T47D (cell line): Measurements from ENCODE around the gene KBTBD4.
A peak's percentile ranks its signal among the peaks of the same experiment; 100 is the strongest.

ENCODE experiments used
- DNase-seq, 2 experiments: peaks; one replicate each; pipeline versions ENCODE4 v3.0.0 to v3.0.0-alpha.2; 2011 to 2012; ENCODE audit warnings: low read depth in 1 of 2, low spot score in 1 of 2
- JUND ChIP-seq: IDR thresholded peaks from 2 replicates; pipeline ENCODE4 v1.6.1; 2012; ENCODE audit warnings: low read depth
- in situ Hi-C: cut with HindIII; loops from 2 replicates; pipeline ENCODE4 v1.10.0; 2016; ENCODE audit warnings: low sequenced_read_pairs, low pct_unique_long_range_greater_than_20kb

The KBTBD4 gene

DNA sequence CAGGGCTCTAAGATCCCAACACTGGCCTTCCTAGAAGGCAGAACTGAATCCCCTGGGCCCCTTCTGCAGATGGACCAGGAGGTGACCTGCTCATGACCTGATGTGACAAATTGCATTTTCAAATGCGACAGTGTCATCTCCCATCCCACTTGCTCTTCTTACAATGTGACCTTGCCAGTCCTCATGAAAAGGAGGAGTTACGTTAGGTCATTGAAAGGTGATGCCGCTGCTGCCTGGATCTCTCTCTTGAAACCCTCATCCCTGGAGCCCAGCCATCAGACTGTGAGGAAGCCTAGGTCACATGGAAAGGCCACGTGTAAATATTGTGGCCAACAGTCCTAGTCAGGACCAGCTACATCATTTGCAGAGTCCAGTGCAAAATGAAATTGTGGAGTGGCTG lies 21.1 kb upstream of the KBTBD4 start:
- in situ Hi-C loops: no loop called here
- no peak for TF ChIP-seq JUND
- DNase-seq: peak in 1 of 2 experiments; percentile 20

DNA sequence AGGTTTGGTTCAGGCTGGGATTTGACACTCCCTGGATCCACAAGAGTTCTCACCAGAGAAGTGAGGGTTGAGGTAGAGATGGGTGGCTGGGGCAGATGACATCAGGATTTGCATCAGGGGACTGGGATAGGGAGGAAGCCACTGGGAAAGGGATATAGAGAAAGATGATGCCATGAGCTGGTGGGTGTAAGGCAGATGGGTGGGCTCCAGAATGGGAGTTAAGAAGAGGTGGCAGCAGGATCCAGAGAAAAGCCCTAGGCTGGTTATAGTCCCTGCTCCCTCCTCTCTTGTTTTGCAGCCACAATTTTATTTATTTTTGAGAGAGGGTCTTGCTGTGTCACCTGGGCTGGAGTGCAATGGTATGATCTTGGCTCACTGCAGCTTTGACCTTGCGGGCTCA lies 17.2 kb upstream of the KBTBD4 start:
- in situ Hi-C loops: no loop called here
- no peak for DNase-seq
- no peak for TF ChIP-seq JUND

DNA sequence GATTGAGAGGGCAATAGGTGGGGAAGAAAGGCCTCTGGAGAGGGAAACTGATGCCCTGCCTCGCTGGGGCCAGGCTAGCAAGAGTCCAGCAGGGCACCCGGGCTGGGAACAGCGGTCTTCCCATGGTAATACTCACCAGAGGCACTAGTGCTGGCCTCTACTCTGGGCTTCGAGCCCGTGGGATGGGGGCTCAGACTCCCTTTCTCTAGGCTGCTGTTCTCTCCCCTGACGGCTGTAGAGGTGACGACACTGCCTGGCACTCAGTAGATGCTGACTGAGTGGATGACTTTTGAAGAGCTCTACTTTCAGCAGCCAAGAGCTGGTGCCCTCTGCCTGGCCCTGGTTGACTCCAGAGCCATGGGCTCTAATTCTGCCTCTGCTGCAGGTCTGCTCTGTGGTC lies 16.3 kb upstream of the KBTBD4 start:
- DNase-seq: no peak
- in situ Hi-C loops: no loop called here
- TF ChIP-seq JUND: no peak

DNA sequence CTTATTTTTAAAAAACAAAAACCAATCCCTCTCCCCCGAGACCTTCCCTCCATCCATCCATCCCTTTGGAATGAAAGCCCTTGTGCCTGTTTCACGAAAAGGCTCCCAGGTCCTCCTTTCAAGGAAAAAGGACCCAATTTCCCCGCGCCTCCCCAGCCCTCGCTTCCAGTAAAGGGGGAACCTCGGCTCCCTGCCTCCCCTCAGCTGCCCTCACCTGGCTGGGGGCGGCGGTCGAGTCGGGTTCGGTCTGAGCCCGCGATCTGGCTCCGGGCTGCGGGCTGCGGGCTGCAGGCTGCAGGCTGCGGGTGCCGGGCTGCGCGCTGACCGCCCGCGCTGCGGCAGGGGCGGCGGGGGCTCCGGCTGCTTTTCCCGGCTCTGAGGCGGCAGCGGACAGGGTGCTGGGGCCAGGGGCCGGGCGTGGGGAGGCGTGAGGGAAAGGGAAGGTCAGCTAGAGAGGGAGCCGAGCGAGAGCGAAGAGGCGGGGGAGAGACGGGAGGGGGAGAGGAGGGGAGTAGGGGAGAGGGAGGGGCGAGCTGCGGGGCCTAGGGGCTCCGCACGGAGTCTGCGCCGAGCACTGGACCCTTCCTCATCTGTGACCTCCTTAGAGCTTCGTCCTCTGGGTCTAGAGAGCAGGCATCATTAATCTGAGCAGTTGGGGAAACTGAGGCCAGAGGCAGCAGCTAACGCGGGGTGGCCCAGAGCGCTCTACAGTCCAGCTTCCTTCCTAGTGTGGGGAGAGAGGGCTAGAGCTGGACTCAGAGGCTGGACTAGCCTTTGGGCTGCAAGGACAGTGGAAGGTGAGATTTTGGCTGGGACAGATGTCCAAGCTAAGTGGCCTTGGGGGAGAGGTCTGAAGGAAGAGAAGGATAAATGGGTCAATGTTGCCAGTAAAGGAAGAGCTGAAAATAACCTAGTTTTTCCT lies 15.4 kb upstream of the KBTBD4 start, which contains the start of gene C1QTNF4:
Gene C1QTNF4 (minus strand): TSS at position 478 of the 922 bp plus-strand sequence. CDS start 3,601 bp downstream, outside the sequence.
- in situ Hi-C loops: no loop called here
- DNase-seq: no peak
- TF ChIP-seq JUND: no peak

DNA sequence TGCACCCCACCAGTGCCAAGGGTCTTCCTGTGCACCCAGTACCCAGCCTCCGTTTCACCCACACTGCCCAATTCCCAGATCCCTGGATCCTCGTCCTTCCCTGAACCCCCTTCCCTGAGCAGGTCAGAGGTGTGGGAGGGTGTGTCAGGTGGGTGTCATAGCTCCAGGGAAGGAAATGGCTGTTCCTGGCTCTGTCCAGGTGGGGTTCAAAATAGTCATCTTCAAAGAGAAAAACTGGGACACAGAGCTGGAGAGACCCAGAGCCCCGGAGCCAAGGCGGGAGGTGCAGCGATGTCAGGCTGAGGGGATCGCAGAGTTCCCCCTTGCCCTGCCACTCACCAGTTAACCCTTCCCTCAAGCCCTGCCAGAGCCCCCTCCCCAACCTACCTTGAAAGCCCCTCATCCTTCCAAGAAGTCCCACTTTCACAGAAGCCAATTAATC lies 14.7 kb upstream of the KBTBD4 start:
- no peak for DNase-seq
- in situ Hi-C loops: no loop called here
- no peak for TF ChIP-seq JUND

DNA sequence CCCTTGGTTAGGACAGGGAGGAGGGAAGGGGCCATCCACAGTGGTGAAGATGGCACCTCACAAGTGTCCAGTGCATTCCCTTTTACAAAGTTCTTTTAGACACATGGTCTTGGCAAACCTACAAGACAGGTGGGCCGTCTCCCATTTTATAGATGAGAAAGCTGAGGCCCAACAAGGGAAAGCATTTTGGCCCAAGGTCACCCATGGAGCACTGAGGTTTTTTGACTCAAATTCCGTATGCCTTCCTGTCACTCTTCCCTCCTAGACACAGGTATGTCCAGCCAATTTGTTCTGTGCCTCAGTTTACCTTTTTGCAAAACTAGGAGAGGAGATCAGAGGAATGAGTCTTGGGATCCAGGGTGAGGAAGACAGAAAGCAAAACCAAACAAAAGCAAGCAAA lies 14.2 kb upstream of the KBTBD4 start:
- no peak for DNase-seq
- in situ Hi-C loops: no loop called here
- no peak for TF ChIP-seq JUND

DNA sequence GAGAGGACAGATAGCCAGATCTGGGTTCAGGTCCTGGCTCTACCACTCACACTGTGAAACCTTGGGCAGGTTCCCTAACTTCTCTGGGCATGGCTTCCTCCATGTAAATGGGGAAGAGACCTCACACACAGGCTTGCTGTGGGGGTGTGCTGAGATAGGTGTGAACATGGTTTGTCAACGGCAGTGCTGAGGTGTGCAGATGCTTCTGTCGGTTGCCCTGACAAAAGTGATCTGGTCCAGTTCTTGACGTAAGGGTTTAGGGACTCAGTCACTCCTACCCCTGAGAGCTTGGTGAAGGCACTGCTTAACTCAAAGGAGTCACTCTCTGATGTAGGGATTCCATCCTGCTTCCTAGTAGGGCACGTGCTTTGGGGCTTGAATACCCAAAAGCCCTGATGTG lies 13.5 kb upstream of the KBTBD4 start:
- in situ Hi-C loops: no loop called here
- DNase-seq: no peak
- TF ChIP-seq JUND: no peak

DNA sequence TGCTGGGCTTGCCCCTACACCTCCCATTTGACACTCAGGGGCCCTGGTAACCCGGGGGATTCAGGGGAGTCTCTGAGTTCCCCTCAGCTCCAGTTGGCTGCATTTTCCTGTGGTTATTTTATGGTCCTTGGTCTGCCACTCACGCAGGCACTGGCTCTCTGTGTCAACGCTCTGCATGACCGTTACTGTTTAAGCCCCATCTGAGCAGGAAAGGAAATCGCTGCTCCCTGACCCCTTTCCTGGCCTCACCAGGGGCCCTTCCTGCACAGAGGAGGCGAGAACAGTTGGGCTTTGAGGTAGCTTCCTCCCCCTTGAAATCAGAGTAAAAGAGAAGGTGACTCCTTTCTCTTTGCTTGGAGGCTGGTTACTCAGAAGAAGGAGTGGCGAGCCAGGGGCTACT lies 13.0 kb upstream of the KBTBD4 start:
- TF ChIP-seq JUND: no peak
- in situ Hi-C loops: no loop called here
- DNase-seq: no peak

DNA sequence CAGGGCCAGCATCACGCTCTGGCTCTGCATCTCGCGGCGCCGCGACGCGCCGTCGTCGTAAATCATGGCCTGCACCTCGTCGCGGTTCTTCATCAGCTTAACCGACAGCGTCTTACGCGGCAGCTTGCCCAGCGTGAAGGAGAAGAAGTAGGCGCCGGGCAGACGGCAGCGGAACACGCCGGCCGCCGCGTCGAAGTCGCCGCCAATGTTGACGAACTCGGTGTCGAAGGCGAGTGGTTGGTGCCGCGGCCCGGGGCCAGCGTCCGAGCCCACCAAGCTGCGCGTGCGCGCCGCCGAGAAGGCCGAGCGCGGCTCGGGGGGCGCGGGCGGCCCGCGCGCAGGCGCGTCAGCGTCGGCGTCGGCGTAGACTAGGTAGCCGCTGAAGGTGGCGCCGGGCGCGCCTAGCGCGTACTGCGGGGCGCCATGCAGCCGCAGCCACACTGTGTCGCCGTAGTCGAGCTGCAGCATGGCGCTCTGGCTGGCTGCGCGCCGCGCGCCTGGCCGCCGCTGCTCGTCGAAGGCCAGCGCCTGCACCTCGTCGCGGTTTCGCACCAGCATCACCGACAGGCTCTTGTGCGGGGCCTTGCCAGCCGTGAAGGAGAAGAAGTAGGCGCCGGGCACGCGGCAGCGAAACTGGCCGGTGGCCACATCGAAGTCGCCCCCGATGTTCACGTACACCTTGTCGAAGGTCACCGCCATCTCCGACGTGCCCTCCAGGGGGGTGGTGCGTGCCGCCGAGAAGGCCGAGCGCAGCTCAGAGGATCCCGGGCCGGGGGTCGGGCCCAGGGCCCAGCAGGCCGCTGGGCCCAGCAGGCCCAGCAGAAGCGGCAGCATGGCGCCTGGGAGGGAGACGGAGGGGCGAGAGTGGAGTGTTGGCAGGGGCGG lies 11.4 kb upstream of the KBTBD4 start:
- TF ChIP-seq JUND: no peak
- no peak for DNase-seq
- in situ Hi-C loops: no loop called here

DNA sequence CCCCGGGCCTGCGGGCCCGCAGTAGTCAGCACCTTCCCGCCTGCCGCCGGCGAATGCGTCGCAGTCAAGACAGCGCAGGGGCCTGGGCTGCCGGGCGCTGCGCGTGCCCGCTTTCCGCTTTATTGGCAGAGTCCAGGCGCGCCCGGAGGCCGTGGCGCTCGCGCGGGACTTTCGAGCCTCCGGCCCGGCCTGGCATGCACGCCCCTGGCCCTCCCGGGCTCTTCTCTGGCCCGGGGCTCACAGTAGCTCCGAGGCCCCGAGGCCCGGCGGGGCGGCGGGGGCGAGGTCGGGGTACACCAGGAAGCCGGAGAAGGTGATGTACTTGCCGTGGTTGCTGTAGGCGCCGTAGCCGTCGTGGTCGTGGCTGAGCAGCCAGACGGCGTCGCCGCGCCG lies 10.8 kb upstream of the KBTBD4 start:
- in situ Hi-C loops: no loop called here
- TF ChIP-seq JUND: no peak
- no peak for DNase-seq

DNA sequence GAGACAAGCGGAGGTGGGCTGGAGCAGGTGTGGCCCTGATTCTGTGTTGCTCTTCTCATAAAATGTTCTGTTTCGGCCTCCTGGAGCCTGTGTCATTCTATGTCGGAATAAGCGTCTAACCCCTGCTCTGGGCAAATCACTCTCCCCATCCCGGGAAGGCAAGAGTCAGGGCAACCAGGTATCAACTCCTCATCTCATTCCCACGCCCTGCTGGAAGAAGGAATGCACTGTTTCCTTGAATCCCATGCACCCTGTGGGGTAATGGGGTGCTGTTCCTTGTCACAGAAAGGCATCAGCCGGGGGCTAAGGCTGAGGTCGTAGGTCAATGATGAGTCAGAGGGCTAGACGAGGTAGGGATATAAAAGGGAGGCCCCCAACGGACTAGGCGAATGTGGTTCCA lies 10.3 kb upstream of the KBTBD4 start:
- no peak for TF ChIP-seq JUND
- no peak for DNase-seq
- in situ Hi-C loops: no loop called here

DNA sequence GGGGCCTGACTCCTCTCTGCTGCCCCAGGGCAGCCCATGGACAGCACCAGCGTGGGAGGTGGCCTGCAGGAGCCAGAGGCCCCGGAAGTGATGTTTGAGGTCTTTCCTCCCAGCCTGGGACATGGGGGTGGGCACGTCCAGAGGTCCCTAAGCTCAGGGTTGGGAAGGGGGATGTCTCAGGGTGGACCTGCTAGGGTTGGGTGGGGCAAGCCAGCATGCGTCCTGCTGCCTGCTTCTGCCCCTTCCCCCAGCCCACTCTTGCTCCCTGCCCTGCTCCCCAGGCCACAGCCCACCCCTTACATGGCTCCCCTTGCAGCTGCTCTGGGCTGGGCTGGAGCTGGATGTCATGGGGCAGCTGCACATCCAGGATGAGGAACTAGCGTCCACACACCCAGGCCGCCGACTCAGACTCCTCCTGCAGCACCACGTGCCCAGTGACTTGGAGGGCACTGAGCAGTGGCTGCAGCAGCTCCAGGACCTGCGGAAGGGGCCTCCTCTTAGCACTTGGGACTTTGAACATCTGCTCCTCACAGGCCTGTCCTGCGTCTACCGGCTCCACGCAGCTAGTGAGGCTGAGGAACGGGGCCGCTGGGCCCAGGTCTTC lies 9.1 kb upstream of the KBTBD4 start:
- TF ChIP-seq JUND: no peak
- in situ Hi-C loops: no loop called here
- DNase-seq: no peak
